ENCODE measurements around the gene NUDT21.
"Not testable (repeated sequence)": the region's sequence is repeated elsewhere in the genome, so short reads cannot be mapped to it uniquely, and the experiment has no call there.

Gene NUDT21

DNA sequence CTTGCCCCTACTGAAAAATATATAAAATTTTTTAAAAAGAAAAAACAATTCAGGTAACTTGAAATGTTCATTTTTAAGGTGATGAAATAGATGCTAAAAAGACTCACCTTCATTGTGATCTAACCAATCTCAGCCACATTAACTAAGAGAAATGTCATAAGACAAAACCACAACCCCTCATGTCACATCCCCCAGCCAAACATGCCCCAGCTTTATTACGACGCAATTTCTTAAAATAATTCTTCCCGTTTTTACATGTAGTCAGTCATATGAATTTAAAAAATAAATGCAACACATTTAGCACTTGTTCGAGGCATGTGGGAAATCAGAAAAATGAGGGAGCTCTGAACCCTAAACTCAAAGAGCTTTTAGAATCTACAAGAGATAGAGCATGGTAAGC, 35.3 kb downstream of the NUDT21 start:
- no peak for ATAC-seq

DNA sequence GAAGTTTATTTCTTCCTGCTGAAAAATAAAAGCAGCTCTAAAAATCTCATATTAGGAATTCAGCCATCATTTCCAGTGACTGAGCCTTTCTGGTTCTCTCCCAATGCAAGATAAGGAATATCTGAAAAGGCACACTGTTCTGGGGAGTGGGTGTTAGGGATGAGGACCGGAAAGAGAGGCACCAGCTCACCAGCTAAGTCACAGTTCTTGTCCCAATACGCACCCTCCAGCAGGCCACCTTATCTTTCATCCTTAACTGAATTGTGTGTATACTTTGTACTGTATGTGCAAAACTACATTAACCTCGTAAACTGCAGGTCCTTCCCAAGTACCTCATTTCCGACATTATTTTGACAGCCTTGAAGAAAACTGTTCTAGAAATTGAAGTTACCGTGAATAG, 36.8 kb downstream of the NUDT21 start:
- ATAC-seq, result no peak

DNA sequence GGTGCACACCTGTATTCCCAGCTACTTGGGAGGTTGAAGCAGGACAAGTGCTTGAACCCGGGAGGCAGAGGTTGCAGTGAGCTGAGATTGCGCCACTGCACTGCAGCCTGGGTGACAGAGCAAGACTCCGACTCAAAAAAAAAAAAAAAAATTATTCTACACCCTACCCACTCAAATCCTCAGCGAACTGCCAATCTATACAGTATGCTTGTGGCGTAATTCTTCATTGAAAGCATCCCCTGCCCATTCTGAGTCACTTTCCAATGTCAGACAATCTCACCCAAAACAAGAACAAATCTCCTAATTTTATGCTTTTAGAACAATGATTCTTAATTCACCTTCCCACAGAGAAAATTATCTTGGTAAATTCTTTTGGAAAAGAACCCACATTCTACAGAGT, 37.8 kb downstream of the NUDT21 start:
- ATAC-seq, result no peak

DNA sequence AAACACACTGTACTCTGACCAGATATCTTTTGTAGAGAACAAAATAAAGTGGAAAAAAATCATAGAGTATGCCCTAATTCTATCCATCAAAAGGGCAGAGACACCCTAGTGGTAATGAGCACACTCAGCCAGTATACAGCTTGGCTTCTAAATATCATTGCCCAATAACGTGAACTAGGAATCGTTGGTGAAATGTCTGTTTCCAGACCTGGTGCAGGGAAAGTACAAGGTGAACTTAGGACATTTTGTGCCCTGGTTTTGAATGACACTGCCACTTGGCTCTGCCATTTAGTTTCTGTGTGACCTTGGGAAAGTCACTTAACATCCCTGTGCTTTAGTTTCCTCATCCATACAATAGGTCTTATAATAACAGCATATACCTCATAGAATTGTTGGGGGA, 39.5 kb downstream of the NUDT21 start:
- ATAC-seq, result no peak

DNA sequence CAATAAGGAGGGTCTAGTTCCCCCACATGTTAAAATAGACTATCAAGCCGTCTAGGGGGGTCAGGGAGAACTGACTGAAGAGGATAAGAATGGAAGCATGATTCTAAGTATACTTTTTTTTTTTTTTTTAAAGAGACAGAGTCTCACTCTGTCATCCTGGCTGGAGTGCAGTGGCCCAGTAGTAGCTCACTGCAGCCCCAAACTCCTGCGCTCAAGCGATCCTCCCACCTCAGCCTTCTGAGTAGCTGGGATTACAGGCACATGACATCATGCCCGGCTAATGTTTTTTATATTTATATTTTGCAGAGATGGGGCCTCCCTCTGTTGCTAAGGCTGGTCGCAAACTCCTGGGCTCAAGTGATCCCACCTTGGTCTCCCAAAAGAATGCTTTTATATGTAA, 40.0 kb downstream of the NUDT21 start:
- ATAC-seq, result no peak

DNA sequence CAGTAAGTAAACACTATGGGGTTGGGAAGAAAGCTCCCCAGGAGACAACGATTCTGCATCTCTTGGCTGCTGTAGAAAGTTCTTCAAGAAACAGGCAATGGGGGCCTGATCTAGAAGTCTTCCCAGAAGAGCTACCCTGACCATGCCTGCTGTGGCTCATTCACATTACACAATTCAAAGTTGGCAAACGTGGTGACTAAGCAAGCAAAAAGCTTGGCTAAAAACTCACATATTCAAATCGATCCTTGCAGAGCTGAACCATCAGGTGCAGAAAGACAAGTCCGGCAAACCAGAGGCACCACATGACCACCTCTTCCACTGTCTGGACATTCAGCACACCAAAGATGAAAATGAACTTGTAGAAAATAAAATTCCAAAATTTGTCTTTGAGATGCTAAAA, 41.9 kb downstream of the NUDT21 start:
- no peak for ATAC-seq

DNA sequence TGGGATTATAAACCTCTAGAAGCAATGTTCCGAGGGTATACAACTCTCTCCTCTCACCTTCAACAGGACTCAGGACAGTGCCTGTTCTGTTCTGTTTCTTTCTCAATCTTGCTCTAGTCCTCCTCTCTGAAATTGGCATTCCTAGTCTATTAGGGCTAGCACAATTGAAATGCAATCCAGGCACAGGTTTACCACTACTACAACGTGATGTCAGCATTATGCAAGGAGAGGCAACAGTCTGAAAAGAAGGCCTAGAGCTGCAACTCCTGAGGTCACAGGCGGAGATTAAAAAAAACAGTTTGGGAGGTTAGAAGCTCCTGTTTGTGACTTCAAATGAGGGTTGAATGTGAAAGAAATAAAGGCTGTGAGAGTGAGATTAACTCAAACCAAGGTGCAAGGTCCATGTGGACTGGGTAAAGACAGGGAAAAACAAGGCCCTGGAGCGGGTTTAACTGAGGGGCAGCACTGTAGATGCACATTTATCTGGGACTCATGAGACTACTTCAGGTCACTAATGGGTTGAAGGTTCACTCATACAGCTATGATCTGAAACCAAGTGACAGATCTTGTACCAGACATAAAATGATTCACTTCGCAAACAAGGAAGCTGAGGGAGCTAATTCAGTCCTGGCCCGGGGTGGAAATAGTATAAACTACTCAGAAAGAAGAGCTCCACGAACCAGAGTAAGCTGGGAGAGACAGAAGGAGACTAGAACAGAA, 42.6 kb downstream of the NUDT21 start:
- no peak for ATAC-seq

DNA sequence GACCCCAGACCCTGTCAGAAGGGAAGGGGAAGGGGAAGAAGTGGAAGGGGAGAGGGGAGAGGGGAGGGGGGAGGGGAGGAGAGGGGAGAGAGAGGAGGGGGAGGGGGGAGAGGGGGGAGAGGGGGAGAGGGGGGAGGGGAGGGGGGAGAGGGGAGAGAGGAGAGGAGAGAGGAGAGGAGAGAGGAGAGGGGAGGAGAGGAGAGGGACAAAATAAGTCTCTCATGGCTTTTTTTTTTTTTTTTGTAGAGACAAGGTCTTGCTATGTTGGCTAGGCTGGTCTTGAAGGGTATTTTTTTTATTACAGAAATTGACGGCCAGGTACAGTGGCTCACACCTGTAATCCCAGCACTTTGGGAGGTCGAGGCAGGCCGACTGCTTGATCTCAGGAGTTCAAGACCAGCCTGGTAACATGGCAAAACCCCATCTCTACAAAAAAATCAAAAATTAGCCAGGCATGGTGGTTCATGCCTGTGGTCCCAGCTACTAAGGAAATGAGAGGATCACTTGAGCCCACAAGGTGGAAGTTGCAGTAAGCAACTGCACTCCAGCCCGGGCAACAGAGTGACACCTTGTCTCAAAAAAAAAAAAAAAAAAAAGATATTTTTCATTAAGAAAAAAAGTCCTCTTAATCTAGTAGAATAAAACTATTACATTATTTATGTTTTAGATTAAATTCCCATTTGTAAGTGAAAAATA, 45.0 kb downstream of the NUDT21 start:
- no peak for ATAC-seq

DNA sequence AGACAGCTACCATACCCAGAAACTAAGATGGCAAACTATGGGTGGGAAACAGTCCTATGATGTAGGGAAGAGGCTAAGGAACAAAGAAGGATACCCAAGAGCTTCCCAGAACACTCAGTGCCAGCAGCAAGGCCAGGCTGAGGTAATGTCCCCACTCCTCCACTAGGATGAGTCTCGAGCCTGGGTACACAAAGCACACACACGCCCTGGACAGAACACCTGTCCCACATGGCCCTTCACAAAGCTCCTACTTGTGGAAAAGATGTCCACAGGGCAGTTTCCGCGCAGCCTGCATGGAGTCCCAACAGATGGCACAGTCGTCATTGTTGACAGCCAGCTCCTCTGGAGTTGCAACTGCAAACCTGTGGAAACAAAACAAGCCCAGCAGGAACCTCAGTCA, 49.6 kb downstream of the NUDT21 start:
- ATAC-seq, result no peak

DNA sequence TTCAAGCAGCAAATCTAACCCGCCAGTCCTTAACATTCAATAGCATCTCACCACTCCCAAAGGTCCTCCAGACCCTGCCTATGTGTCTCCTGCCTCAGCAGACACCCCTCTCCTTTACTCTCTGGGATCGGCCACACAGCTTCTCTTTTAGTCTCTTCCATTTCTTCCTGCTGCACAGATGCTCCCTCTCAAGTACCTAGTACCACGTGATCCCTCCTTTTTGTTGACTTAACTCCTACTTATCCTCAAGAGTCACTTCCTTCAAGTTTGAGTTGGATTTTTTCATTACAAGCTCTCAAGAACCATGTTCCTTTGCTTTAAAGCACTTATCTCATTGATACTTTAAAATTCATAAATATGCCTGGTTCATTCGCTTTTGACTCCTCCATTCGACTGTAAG, 50.7 kb downstream of the NUDT21 start:
- ATAC-seq, result no peak

DNA sequence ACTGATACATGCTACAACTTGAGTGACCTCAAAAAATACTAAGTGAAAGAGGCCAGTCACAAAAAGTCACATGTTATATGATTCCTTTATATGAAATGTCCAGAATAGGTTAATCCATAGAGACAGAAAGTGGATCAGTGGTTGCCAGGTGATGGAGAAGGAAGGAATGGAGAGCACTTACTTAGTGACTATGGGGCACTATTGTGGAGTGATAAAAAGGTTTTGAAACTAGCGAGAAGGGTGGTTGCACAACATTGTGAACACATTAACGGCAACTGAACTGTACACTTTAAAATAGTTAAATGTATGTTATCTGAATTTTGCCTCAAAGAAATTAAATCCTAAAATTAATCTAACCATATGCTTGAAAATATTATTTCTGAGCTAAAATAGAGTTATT, 51.6 kb downstream of the NUDT21 start:
- no peak for ATAC-seq

DNA sequence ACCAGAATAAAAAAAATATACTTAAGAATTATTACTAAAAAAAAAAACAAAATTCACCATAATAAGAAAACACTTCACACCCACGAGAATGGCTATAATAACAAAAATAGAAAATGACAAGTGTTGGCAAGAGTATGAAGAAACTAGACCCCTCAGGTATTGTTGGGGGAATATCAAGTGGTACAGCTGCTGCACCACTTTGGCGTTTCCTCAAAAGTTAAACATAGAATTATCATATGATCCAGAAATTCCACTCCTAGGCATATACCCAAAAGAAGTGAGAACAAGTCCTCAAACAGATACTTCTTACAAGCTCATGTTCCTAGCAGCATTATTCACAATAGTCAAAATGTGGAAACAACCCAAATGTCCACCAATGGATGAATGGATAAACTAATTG, 52.1 kb downstream of the NUDT21 start:
- ATAC-seq, result no peak

DNA sequence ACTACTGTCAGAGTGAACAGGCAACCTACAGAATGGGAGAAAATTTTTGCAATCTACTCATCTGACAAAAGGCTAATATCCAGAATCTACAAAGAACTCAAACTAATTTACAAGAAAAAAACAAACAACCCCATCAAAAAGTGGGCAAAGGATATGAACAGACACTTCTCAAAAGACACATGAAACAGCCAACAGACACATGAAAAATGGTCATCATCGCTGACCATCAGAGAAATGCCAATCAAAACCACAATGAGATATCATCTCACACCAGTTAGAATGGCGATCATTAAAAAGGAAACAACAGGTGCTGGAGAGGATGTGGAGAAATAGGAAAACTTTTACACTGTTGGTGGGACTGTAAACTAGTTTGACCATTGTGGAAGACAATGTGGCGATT, 54.4 kb downstream of the NUDT21 start:
- not testable (repeated sequence) for ATAC-seq

DNA sequence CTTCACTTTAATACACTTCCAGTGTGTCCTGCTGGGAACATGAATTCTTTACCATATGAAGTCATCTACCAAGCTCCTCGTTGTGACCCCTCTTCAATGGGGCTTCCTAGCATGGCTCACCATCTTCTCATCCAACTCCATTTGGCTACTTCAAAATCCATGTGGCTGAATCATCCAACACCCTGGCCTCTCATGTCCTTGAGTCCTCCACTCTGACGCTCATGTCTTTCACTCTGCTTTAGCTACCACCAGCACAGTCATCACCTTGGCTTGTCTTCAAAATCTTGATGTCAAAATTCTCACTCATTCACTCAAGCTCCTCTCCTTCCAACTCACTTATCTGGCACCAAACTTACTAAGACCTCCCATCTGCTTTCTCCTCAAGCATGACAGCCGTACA, 61.6 kb downstream of the NUDT21 start:
- ATAC-seq, result no peak

DNA sequence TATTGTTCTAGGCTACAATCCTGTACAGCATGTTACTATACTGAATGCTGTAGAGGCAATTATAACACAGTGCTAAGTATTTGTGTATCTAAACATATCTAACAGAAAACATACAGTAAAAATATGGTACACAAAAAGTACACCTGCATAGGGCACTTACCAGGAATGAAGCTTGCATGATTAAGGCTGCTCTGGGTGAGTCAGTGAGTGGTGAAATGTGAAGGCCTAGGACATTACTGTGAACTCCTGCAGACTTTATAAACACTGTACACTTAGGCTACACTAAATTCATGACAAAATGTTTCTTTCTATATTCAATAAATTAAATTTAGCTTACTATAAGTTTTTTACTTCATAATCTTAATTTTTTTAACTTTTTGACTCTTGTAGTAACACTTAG, 62.9 kb downstream of the NUDT21 start:
- ATAC-seq, result no peak

DNA sequence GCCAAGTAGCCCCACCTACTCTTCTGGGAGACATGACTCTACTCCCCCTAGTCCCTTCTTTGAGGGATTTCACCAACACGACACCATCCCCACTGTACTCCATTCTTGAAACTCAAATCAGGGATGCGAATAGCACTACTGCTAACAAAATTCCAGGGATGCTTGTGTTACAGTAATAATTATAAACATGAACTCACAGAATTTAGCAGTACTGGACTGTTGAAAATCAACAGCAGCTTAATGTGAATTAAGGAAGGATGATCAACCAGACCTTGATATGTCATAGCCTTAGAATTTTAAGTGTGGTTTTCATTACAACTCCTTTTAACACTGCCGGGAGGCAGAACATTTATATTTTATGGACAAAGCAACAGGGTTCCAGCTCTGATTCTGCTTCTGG, 63.7 kb downstream of the NUDT21 start:
- no peak for ATAC-seq

DNA sequence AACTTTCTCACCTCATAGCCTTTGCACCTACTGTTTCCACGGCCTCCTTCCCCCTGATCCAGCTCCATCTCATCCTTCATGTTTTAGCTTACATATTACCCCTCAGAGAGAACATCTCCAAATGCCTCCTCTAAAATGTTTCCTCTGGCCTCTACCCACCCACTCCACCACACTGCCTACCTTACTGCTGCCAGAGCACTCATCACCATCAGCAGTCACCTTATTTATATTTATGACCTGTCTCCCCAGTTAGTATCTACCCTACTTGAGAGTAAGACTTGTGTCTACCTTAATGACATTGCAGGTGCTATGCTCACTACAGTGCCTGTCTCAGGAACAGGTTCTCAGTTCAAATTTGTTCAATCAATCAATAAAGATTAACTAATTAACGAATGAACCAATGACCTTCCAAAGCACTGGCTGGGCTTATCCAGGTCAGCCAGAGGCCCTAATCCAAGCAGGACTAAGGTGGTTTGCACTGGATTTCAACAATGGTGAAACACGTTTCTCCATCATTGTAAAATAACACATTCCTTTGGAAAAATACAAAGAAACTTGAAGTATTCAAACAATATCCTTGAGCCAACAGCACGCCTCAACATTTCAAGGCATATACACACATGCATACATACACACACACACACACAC, 66.9 kb downstream of the NUDT21 start:
- no peak for ATAC-seq

DNA sequence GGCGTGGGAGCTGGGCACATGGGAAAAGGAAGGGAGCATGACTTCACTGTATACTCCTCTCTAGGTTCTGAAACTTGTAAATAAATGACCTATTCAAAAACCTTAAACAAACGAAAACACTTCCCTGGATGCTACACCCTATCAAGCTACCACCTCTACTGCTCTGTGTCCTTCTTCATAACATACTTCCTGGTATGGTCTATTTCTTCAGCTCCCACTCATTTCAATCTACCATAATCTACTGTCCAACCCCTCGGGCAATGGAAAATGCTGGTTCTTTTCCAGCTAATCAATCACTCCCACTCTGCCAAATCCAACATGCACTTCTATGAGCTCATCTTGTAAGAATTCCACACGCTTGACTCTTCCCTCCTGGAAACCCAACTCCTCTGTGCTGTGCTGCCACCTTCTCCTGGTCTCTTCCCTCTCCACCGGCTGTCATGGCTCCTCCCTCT, 68.2 kb downstream of the NUDT21 start:
- no peak for ATAC-seq

DNA sequence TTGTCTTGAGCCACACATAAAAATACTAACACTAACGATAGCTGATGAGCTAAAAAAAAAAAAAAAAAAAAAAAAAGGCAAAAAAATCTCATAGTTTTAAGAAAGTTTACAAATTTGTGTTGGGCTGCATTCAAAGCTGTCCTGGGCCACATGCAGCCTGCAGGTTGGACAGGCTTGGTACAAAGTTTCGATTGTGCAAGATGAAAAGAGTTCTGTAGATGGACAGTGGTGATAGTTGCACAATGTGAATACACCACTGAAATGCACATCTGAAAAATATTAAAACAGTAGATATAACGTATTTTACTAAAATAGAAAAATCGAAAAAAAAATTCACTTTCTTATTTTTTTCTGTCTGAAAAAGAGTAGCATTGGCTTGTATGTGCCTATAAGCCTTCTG, 68.7 kb downstream of the NUDT21 start:
- ATAC-seq, result no peak

DNA sequence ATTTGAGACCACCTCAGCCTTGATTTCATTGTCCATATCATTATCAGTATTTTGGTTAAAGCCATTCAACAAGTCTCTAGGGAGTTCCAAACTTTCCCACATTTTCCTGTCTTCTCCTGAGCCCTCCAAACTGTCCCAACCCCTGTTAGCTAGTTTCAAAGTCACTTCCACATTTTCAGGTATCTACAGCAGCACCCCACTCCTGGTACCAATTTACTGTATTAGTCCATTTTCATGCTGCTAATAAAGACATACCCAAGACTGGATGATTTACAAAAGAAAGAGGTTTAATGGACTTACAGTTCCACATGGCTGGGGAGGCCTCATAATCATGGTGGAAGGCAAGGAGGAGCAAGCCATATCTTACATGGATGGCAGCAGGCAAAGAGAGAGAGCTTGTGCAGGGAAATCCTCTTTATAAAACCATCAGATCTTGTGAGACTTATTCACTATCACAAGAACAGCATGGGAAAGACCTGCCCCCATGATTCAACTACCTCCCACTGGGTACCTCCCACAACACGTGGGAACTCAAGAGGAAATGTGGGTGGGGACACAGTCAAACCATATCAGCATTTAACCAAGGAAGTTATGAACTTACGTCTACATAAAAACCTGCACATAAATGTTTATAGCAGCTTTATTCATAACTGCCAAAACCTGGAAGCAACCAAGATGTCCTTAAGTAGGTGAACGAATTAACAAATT, 70.2 kb downstream of the NUDT21 start:
- ATAC-seq, result not testable (repeated sequence)
